ENCODE measurements around the gene RAB11FIP5. TPM values are rescaled to one million over a fixed set of nuclear protein-coding genes. Genes with fewer than 3 reads are reported as not detected.

The RAB11FIP5 gene
- total RNA-seq, 1 donor from 2014 or later: 12.9 TPM

GRCh38 chr2:73088211-73088610 is 24.5 kb downstream of the RAB11FIP5 start:
- intact Hi-C loops (cut with micrococcal nuclease): loop anchor here (5.0 kb wide), 1 partner anchor 96 kb away; no protein-coding TSS in a partner anchor
- Mint-ChIP-seq H3K36me3 (ENCODE audit: low read depth) (no peaks in the 10 kb centered on the region), H3K27ac (no peak overlapping the region), H3K9me3 (no peaks in the 10 kb centered on the region), H3K4me3 (no peak overlapping the region), H3K27me3 (ENCODE audit: insufficient read depth) (no peaks in the 10 kb centered on the region), H3K4me1 (ENCODE audit: low read depth) (no peaks in the 10 kb centered on the region)
- DNase-seq (ENCODE audit: low spot score): no peak

DNA sequence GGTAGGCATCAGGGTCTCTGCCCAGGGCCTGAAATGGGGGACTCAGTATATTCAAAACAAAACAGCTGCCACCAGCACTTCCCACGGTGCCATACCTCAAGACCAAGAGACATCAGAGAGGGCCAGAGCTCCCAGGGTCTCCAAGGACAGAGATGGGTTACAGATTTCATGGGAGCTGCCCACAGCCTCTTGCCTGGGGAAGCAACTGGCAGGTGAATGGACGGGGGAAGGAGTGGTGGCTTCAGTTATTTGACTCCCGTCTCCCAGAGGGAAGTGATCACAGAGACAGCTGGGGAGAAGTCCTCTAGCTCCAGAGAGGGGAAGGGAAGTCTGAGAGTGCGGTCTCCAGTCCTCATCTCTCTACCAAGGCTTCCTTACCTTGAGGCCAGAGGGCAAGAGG is 25.4 kb downstream of the RAB11FIP5 start:
- no peak overlapping the region for H3K27ac Mint-ChIP-seq
- H3K27me3 Mint-ChIP-seq (ENCODE audit: insufficient read depth): no peaks in the 10 kb centered on the region
- intact Hi-C loops (cut with micrococcal nuclease): loop anchor here (5.0 kb wide), 1 partner anchor 95 kb away; no protein-coding TSS in a partner anchor
- H3K4me3 Mint-ChIP-seq: no peak overlapping the region
- no peak for DNase-seq (ENCODE audit: low spot score)
- H3K4me1 Mint-ChIP-seq (ENCODE audit: low read depth): no peaks in the 10 kb centered on the region
- no peaks in the 10 kb centered on the region for H3K9me3 Mint-ChIP-seq
- no peaks in the 10 kb centered on the region for H3K36me3 Mint-ChIP-seq (ENCODE audit: low read depth)

DNA sequence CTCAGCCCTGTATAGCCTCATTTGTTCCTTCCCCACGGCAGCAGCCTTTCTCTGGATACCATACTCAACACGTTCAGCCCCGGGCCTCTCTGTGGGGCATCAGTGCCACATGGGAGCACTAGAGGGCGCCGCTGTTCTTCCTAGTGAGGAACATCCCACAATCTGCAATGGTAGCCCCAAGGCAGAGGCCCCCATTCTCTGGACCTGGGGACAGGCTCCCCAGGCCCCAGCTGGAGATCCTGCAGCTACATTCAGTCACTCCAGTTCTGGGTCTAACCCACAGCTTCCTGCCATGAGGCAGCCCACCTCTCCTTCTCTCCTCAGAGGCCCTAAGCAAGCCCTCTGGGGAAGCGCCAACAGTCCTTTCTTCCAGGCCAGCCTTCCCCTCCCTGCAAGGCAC is 27.1 kb downstream of the RAB11FIP5 start:
- intact Hi-C loops (cut with micrococcal nuclease): loop anchor here (1.0 to 5.0 kb wide), 5 partner anchors 14 to 127 kb away; partner anchors contain the start of gene SFXN5
- H3K4me1 Mint-ChIP-seq (ENCODE audit: low read depth): no peaks in the 10 kb centered on the region
- H3K36me3 Mint-ChIP-seq (ENCODE audit: low read depth): no peaks in the 10 kb centered on the region

DNA sequence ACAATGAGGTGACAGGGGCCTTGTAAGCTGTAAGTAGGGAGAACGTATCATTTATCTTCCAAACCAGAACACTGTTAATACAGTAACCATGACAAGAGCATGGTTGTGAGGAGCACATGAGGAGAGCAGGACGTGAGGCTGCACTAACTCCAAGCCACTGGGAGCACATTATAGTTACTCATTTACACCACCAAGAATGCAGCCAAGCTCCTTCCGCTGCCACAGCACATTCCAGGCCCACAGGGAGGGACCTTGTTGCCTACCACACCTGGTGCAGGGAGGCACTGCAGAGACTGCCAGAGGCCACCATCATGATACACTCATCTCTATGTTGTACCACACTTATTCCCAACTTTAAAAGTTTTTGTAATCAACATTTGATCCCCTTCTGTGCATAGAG is 27.8 kb downstream of the RAB11FIP5 start:
- Mint-ChIP-seq H3K27me3 (ENCODE audit: insufficient read depth) (no peaks in the 10 kb centered on the region), H3K9me3 (no peaks in the 10 kb centered on the region), H3K4me3 (no peak overlapping the region), H3K27ac (no peak overlapping the region), H3K4me1 (ENCODE audit: low read depth) (no peaks in the 10 kb centered on the region), H3K36me3 (ENCODE audit: low read depth) (no peaks in the 10 kb centered on the region)
- no peak for DNase-seq (ENCODE audit: low spot score)
- intact Hi-C loops (cut with micrococcal nuclease): loop anchor here (1.0 to 5.0 kb wide), 5 partner anchors 14 to 127 kb away; partner anchors contain the start of gene SFXN5

More for the DNA sequence above, 27.1 kb downstream of the RAB11FIP5 start:
- H3K4me3 Mint-ChIP-seq: no peak overlapping the region
- H3K9me3 Mint-ChIP-seq: no peaks in the 10 kb centered on the region
- no peaks in the 10 kb centered on the region for H3K27me3 Mint-ChIP-seq (ENCODE audit: insufficient read depth)
- no peak overlapping the region for H3K27ac Mint-ChIP-seq
- DNase-seq (ENCODE audit: low spot score): peak; percentile 69

DNA sequence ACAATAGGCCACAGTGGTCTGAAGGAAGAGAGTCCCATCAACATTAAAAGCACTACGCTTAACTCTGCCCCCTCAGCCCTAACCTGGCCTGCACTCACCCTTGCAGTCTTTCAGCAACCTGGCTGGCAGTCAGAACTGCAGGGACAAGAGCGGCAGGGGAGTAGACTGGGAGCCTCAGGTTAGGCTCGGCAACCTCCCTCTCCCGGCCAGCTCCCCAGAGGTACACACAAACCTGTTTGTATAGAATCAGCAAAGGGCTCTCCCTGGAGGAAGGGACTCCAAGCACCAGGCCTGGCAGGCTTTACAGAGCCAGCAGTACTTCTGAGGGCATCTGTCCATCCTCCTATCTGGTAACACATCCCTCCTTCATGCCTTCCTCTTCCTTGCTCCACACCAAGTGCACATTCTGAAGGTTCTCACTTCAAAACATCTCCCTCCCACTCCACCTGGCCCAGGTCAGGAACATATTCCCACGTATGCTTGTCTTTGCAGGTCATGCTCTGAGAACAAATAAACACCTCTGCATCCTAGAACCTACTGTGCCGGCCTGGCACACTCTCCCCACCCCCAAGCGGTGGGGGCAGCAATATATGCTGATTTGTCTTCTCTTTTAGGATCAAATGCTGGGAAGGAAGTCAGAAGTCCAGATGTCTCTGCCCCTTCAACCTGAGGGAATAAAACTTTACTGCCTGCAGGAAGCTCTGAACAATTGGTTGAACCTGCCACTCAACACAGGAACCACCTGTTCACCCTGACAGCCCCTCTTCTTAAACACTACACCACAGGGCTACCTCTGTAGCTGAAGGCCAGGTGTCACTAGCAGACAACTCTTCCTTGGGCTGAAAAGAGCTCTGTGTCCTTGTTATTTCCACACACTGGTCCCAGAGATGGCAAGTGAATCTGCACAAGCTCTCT is 28.6 kb downstream of the RAB11FIP5 start:
- H3K4me3 Mint-ChIP-seq: no peak overlapping the region
- no peaks in the 10 kb centered on the region for H3K36me3 Mint-ChIP-seq (ENCODE audit: low read depth)
- intact Hi-C loops (cut with micrococcal nuclease): no loop called here
- H3K27me3 Mint-ChIP-seq (ENCODE audit: insufficient read depth): no peaks in the 10 kb centered on the region
- H3K4me1 Mint-ChIP-seq (ENCODE audit: low read depth): no peaks in the 10 kb centered on the region
- no peaks in the 10 kb centered on the region for H3K9me3 Mint-ChIP-seq
- no peak for DNase-seq (ENCODE audit: low spot score)
- no peak overlapping the region for H3K27ac Mint-ChIP-seq

DNA sequence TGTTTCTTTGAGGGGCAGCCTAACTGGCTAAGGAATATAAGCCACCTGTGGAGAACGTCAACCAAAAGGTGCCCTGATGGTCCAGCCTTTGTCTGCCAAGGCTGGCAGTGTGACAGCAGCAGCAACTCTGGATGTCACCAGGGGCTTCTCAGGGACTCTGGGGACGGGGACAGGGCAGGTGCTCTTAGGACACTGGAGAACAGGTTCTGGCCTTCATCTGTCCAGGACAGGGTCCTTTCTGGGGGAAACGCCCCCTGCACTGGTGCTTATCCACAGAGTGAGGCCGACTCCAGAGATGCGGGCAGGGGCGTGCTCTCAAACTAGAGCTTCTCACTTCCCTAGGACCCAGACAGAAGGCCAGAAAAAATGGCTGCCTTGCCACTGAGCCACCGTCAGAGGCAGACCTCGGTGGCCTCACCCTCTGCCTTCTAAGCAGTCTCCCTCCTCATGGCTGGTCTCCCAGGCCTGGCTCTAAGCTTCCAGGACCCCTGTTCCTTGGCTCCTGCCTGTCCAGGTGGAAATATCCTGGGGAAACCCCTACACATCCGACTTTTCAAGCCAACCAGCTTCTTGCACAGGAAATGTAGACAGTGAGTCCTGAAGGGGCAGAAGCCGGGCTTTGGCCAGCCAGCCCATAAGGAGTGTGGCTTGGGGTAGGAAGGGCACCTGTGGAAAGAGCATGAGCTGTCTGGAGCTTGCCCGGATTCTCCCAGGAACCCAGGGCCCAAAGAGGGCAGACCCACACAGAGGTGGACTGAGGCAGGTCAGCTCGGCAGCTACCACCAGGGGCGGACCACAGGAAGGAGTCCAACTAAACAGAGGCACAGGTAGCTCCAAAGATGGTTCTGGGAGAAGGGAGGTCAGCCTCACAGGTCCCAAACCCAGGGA is 30.0 kb downstream of the RAB11FIP5 start:
- intact Hi-C loops (cut with micrococcal nuclease): no loop called here
- Mint-ChIP-seq H3K9me3 (no peaks in the 10 kb centered on the region), H3K4me1 (ENCODE audit: low read depth) (no peaks in the 10 kb centered on the region)

GRCh38 chr2:73081181-73081671 is 31.5 kb downstream of the RAB11FIP5 start:
- H3K36me3 Mint-ChIP-seq (ENCODE audit: low read depth): no peaks in the 10 kb centered on the region
- no peak for DNase-seq (ENCODE audit: low spot score)
- no peaks in the 10 kb centered on the region for H3K4me1 Mint-ChIP-seq (ENCODE audit: low read depth)
- H3K27me3 Mint-ChIP-seq (ENCODE audit: insufficient read depth): no peaks in the 10 kb centered on the region
- no peak overlapping the region for H3K27ac Mint-ChIP-seq
- intact Hi-C loops (cut with micrococcal nuclease): no loop called here
- no peaks in the 10 kb centered on the region for H3K9me3 Mint-ChIP-seq
- H3K4me3 Mint-ChIP-seq: no peak overlapping the region

More for the DNA sequence above, 30.0 kb downstream of the RAB11FIP5 start:
- no peaks in the 10 kb centered on the region for H3K36me3 Mint-ChIP-seq (ENCODE audit: low read depth)
- H3K27ac Mint-ChIP-seq: no peak overlapping the region
- no peaks in the 10 kb centered on the region for H3K27me3 Mint-ChIP-seq (ENCODE audit: insufficient read depth)
- no peak overlapping the region for H3K4me3 Mint-ChIP-seq
- no peak for DNase-seq (ENCODE audit: low spot score)

DNA sequence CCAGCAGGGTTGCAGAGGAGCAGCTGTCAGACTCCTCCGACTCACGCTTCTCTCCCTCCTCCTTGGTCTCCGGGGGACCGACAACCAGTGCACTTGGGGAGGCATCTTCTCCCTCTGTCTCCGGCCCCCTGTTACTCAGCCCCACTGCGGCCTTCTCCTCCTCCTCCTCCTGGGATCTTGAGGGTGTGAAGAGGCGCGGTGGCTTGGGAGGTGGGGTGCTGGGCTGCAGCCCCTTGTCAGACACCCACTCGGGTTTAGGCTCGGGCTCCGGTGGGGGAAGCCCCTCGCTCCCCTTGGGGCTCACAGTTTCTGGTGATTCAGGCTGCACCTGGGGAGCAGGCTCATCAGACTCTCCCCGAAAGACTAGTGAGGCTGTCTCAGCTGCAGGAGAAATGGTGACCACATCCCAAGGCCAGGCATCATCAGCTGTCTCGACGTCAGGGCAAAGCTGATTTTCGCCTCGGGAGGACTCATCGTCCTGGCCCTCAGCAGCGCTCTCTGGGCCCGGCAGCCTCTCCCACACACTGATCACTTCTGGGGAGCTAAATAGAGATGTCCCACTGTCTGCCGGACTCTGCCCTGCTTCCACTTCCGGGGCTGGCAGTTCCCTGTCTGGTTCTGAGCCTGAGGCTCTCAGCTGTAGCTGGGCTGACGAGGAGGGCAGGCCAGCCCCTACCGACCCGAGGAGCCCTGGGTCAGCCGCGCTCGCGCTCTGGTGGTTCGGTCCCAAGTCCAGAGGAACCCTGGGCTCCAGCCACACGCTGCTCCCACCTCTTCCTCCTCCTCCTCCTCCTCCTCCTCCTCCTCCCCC is 32.2 kb downstream of the RAB11FIP5 start:
- no peak overlapping the region for H3K4me3 Mint-ChIP-seq
- no peak overlapping the region for H3K27ac Mint-ChIP-seq
- no peaks in the 10 kb centered on the region for H3K4me1 Mint-ChIP-seq (ENCODE audit: low read depth)
- DNase-seq (ENCODE audit: low spot score): no peak
- intact Hi-C loops (cut with micrococcal nuclease): no loop called here
- no peaks in the 10 kb centered on the region for H3K9me3 Mint-ChIP-seq
- no peaks in the 10 kb centered on the region for H3K27me3 Mint-ChIP-seq (ENCODE audit: insufficient read depth)
- H3K36me3 Mint-ChIP-seq (ENCODE audit: low read depth): no peaks in the 10 kb centered on the region

- intact Hi-C loops (cut with micrococcal nuclease): no loop called here
- H3K4me1 Mint-ChIP-seq (ENCODE audit: low read depth): no peaks in the 10 kb centered on the region
- no peak for DNase-seq (ENCODE audit: low spot score)
- H3K36me3 Mint-ChIP-seq (ENCODE audit: low read depth): no peaks in the 10 kb centered on the region
- H3K9me3 Mint-ChIP-seq: no peaks in the 10 kb centered on the region
- H3K27me3 Mint-ChIP-seq (ENCODE audit: insufficient read depth): no peaks in the 10 kb centered on the region
- no peak overlapping the region for H3K4me3 Mint-ChIP-seq
- H3K27ac Mint-ChIP-seq: no peak overlapping the region
Measured at GRCh38 chr2:73079636-73080035, 33.1 kb downstream of the RAB11FIP5 start.

GRCh38 chr2:73078457-73079411 is 34.0 kb downstream of the RAB11FIP5 start:
- H3K4me1 Mint-ChIP-seq (ENCODE audit: low read depth): no peaks in the 10 kb centered on the region
- intact Hi-C loops (cut with micrococcal nuclease): no loop called here
- H3K27ac Mint-ChIP-seq: no peak overlapping the region
- DNase-seq (ENCODE audit: low spot score): no peak
- H3K4me3 Mint-ChIP-seq: no peak overlapping the region
- no peaks in the 10 kb centered on the region for H3K9me3 Mint-ChIP-seq
- no peaks in the 10 kb centered on the region for H3K27me3 Mint-ChIP-seq (ENCODE audit: insufficient read depth)
- peaks cover 2% of the 10 kb centered on the region for H3K36me3 Mint-ChIP-seq (ENCODE audit: low read depth)

DNA sequence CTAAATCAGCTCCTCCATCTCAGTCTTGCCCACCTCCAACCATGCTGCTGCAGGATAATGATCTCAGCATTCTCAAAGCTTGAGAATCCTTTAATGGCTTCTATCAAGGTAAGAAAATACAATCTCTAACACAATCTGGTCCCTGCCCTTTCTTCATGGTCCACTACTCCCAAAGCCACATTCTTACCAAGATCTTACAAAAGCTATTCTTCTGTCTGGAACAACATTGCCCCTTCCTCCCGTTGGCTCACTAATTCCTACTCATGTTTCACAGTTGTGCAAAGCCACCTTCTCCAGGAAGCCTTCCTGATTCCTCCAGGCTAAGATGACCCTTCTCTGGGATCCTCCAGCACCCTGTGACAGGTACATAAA is 35.3 kb downstream of the RAB11FIP5 start:
- peaks cover 2% of the 10 kb centered on the region for H3K36me3 Mint-ChIP-seq (ENCODE audit: low read depth)
- intact Hi-C loops (cut with micrococcal nuclease): loop anchor here (2.0 kb wide), 1 partner anchor 129 kb away; no protein-coding TSS in a partner anchor
- DNase-seq (ENCODE audit: low spot score): no peak
- H3K9me3 Mint-ChIP-seq: no peaks in the 10 kb centered on the region
- H3K4me1 Mint-ChIP-seq (ENCODE audit: low read depth): peaks cover under 1% of the 10 kb centered on the region
- no peaks in the 10 kb centered on the region for H3K27me3 Mint-ChIP-seq (ENCODE audit: insufficient read depth)
- H3K27ac Mint-ChIP-seq: no peak overlapping the region
- no peak overlapping the region for H3K4me3 Mint-ChIP-seq
